ENCODE measurements around the gene LAMA3.

The LAMA3 gene

DNA sequence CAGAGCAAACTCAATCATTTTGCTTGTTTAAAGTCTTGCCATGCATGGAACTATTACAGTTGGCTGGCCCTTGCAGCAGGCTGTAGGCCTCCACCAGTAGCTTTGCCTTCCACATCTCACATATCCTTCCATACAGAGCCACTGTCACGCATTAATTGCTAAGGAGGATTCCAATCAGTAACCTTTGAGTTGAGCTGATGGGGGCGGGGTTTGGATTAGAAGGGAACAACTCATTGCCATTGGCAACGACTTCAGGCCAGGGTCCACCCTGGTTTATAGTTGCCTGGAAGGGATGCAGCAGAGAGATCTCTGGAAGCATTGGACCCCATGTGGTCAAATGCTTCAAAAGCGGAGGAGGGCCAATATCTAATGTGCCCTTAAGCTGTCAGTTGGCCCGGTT lies 262.0 kb downstream of the LAMA3 start:
- H3K36me3 ChIP-seq (ENCODE audit: control insufficient read depth, insufficient read depth, low read length), result no peaks in the 10 kb centered on the region
- no peak overlapping the region for H3K27ac ChIP-seq (ENCODE audit: insufficient read depth, low read depth, low read length, poor library complexity, severe bottlenecking)
- WGBS, 2 experiments, result 92 to 94% methylated on average over 5 of the region's 5 CpGs
- H3K4me1 ChIP-seq (ENCODE audit: control insufficient read depth, insufficient read depth, low read length), result peaks cover 10% of the 10 kb centered on the region
- H3K9me3 ChIP-seq (ENCODE audit: control insufficient read depth, low read length), result no peaks in the 10 kb centered on the region
- H3K27me3 ChIP-seq (ENCODE audit: control insufficient read depth, insufficient read depth, low read length, poor library complexity, severe bottlenecking), result no peaks in the 10 kb centered on the region
- no peak overlapping the region for H3K4me3 ChIP-seq (ENCODE audit: insufficient read depth, low read depth, low read length)

DNA sequence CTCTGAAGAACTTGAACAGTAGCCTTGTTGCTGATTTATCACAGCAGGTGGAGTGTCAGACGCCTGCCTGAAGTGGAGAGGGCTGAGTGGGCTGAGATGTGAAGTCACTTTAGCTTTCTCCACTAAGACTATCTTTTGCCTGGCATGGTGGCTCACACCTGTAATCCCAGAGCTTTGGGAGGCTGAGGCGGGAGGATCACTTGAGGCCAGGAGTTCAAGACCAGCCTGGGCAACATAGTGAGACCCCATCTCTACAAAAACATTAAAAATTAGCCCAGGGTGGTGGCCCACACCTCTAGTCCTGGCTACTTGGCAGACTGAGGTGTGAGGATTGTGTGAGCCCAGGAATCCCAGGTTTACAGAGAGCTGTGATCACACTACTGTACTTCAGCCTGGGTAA lies 264.7 kb downstream of the LAMA3 start:
- Histone ChIP-seq H3K36me3 (ENCODE audit: control insufficient read depth, insufficient read depth, low read length) (no peaks in the 10 kb centered on the region), H3K27me3 (ENCODE audit: control insufficient read depth, insufficient read depth, low read length, poor library complexity, severe bottlenecking) (no peaks in the 10 kb centered on the region), H3K4me1 (ENCODE audit: control insufficient read depth, insufficient read depth, low read length) (peaks cover 10% of the 10 kb centered on the region), H3K4me3 (ENCODE audit: insufficient read depth, low read depth, low read length) (no peak overlapping the region), H3K27ac (ENCODE audit: insufficient read depth, low read depth, low read length, poor library complexity, severe bottlenecking) (no peak overlapping the region), H3K9me3 (ENCODE audit: control insufficient read depth, low read length) (no peaks in the 10 kb centered on the region)
- 92 to 94% methylated on average over 2 of the region's 2 CpGs for WGBS, 2 experiments

DNA sequence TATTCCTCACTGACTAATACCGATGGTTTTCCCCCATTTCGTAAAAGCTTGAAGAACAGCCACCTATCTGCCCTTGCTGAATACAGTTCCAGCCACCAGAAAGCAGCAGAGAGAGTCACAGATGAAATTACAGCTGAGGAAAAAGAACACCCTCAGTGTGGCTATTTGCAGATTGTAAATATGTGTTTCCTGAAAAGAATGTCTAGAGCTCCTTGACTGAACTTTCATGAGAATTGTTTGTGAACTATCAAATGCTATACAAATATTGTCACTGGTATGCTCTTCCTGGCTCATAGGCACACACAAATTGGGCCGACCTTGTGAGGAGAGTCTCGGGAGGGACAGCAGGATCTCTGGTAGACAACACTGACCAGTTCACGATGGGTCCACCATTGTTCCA lies 267.2 kb downstream of the LAMA3 start:
- no peaks in the 10 kb centered on the region for H3K36me3 ChIP-seq (ENCODE audit: control insufficient read depth, insufficient read depth, low read length)
- WGBS, 2 experiments, result 94% methylated on average over 5 of the region's 5 CpGs
- H3K27ac ChIP-seq (ENCODE audit: insufficient read depth, low read depth, low read length, poor library complexity, severe bottlenecking), result no peak overlapping the region
- no peaks in the 10 kb centered on the region for H3K9me3 ChIP-seq (ENCODE audit: control insufficient read depth, low read length)
- no peak overlapping the region for H3K4me3 ChIP-seq (ENCODE audit: insufficient read depth, low read depth, low read length)
- H3K4me1 ChIP-seq (ENCODE audit: control insufficient read depth, insufficient read depth, low read length), result no peaks in the 10 kb centered on the region
- H3K27me3 ChIP-seq (ENCODE audit: control insufficient read depth, insufficient read depth, low read length, poor library complexity, severe bottlenecking), result no peaks in the 10 kb centered on the region

DNA sequence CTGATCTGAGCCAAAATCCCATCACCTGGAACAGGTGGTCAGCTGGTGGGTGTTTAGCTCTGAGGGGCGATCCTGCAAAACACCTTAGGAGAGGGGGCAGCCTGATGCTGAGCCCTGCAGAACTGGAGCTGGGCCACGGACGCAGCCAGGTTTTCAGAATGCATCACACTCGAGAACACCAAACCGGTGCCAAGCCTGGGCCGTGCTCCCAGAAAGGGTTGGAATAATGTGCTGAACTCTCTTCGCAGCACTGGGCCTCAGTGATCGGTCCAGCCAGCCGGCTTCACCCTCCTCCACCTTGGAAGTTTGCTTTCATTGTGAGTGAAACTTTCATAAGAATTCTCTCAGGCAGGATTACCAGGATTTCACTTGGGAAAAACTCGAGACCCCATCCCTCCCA lies 268.8 kb downstream of the LAMA3 start:
- Histone ChIP-seq H3K4me3 (ENCODE audit: insufficient read depth, low read depth, low read length) (no peak overlapping the region), H3K27ac (ENCODE audit: insufficient read depth, low read depth, low read length, poor library complexity, severe bottlenecking) (no peak overlapping the region), H3K9me3 (ENCODE audit: control insufficient read depth, low read length) (no peaks in the 10 kb centered on the region), H3K36me3 (ENCODE audit: control insufficient read depth, insufficient read depth, low read length) (no peaks in the 10 kb centered on the region), H3K27me3 (ENCODE audit: control insufficient read depth, insufficient read depth, low read length, poor library complexity, severe bottlenecking) (no peaks in the 10 kb centered on the region), H3K4me1 (ENCODE audit: control insufficient read depth, insufficient read depth, low read length) (no peaks in the 10 kb centered on the region)
- WGBS, 2 experiments, result 88 to 92% methylated on average over 10 of the region's 10 CpGs

DNA sequence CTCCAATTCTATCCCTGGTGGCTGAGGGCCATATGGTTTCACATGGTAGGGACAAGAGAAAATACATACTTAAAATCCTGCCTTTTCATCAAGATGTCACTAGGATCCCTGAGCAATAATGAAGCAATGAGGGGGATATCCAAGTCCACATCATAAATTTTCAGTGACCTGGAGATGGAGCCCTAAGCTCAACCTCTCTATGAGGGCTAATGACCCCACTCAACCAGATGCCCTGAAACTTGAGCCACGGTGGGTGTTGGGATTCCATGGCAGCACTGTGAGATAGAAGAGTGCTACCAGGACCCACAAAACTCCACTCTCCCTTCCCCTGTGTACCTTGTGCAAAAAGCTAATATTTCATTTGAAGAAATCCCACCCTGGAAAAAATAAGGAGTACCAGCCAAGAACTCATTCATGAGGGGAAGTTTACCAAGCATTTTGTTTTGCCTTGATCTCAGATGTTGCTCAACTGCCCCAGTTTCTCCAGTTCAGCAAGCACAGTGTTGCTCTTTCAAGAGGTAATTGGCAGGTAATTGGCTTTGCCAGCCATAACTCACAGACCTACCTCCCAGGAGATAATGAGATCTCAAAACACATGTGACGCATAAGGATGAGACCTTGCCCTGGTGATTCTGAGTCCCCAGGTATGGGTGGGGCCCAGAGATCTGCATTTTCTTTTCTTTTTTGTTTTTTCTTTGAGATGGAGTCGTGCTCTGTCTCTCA lies 274.4 kb downstream of the LAMA3 start:
- WGBS, 2 experiments, result 86 to 100% methylated on average over 3 of the region's 3 CpGs
- no peaks in the 10 kb centered on the region for H3K9me3 ChIP-seq (ENCODE audit: control insufficient read depth, low read length)
- no peak overlapping the region for H3K4me3 ChIP-seq (ENCODE audit: insufficient read depth, low read depth, low read length)
- no peak overlapping the region for H3K27ac ChIP-seq (ENCODE audit: insufficient read depth, low read depth, low read length, poor library complexity, severe bottlenecking)
- H3K4me1 ChIP-seq (ENCODE audit: control insufficient read depth, insufficient read depth, low read length), result no peaks in the 10 kb centered on the region
- no peaks in the 10 kb centered on the region for H3K36me3 ChIP-seq (ENCODE audit: control insufficient read depth, insufficient read depth, low read length)
- H3K27me3 ChIP-seq (ENCODE audit: control insufficient read depth, insufficient read depth, low read length, poor library complexity, severe bottlenecking), result no peaks in the 10 kb centered on the region

GRCh38 chr18:23964282-23965238 lies 275.3 kb downstream of the LAMA3 start:
- Histone ChIP-seq H3K4me3 (ENCODE audit: insufficient read depth, low read depth, low read length) (no peak overlapping the region), H3K27me3 (ENCODE audit: control insufficient read depth, insufficient read depth, low read length, poor library complexity, severe bottlenecking) (no peaks in the 10 kb centered on the region), H3K9me3 (ENCODE audit: control insufficient read depth, low read length) (no peaks in the 10 kb centered on the region), H3K27ac (ENCODE audit: insufficient read depth, low read depth, low read length, poor library complexity, severe bottlenecking) (no peak overlapping the region), H3K36me3 (ENCODE audit: control insufficient read depth, insufficient read depth, low read length) (no peaks in the 10 kb centered on the region), H3K4me1 (ENCODE audit: control insufficient read depth, insufficient read depth, low read length) (no peaks in the 10 kb centered on the region)
- WGBS, 2 experiments, result 93 to 95% methylated on average over 10 to 11 of the region's 11 CpGs

DNA sequence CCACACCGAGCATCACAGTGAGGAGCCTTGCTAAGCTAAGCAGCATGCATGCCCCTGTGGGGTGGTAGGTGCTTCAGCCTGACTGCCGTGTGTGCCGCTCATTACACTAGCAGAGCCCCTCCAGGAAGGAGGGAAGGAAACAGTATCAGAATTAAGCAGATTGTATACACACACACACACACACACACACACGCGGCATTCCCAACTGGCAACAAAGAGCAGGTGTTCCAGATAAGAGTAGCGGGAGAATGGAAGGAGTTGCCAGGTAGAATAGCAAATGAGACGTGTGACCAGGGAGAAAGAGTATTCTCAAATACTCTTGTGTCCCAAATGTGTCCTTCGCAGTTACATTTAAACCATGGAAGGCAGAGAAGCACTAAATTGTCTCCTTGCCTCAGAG lies 277.7 kb downstream of the LAMA3 start:
- H3K27ac ChIP-seq (ENCODE audit: insufficient read depth, low read depth, low read length, poor library complexity, severe bottlenecking), result no peak overlapping the region
- H3K4me3 ChIP-seq (ENCODE audit: insufficient read depth, low read depth, low read length), result no peak overlapping the region
- H3K36me3 ChIP-seq (ENCODE audit: control insufficient read depth, insufficient read depth, low read length), result no peaks in the 10 kb centered on the region
- H3K9me3 ChIP-seq (ENCODE audit: control insufficient read depth, low read length), result no peaks in the 10 kb centered on the region
- no peaks in the 10 kb centered on the region for H3K4me1 ChIP-seq (ENCODE audit: control insufficient read depth, insufficient read depth, low read length)
- WGBS, 2 experiments, result 97 to 98% methylated on average over 8 of the region's 8 CpGs
- H3K27me3 ChIP-seq (ENCODE audit: control insufficient read depth, insufficient read depth, low read length, poor library complexity, severe bottlenecking), result no peaks in the 10 kb centered on the region

GRCh38 chr18:23967321-23968089 lies 278.3 kb downstream of the LAMA3 start:
- no peaks in the 10 kb centered on the region for H3K4me1 ChIP-seq (ENCODE audit: control insufficient read depth, insufficient read depth, low read length)

GRCh38 chr18:23968638-23969604 lies 279.7 kb downstream of the LAMA3 start:
- 92 to 97% methylated on average over 4 of the region's 4 CpGs for WGBS, 2 experiments
- no peaks in the 10 kb centered on the region for H3K36me3 ChIP-seq (ENCODE audit: control insufficient read depth, insufficient read depth, low read length)
- no peaks in the 10 kb centered on the region for H3K9me3 ChIP-seq (ENCODE audit: control insufficient read depth, low read length)

More at GRCh38 chr18:23967321-23968089, 278.3 kb downstream of the LAMA3 start:
- no peaks in the 10 kb centered on the region for H3K36me3 ChIP-seq (ENCODE audit: control insufficient read depth, insufficient read depth, low read length)
- H3K27me3 ChIP-seq (ENCODE audit: control insufficient read depth, insufficient read depth, low read length, poor library complexity, severe bottlenecking), result no peaks in the 10 kb centered on the region
- 91 to 92% methylated on average over 9 of the region's 9 CpGs for WGBS, 2 experiments
- no peak overlapping the region for H3K27ac ChIP-seq (ENCODE audit: insufficient read depth, low read depth, low read length, poor library complexity, severe bottlenecking)
- H3K9me3 ChIP-seq (ENCODE audit: control insufficient read depth, low read length), result no peaks in the 10 kb centered on the region
- H3K4me3 ChIP-seq (ENCODE audit: insufficient read depth, low read depth, low read length), result no peak overlapping the region

More at GRCh38 chr18:23968638-23969604, 279.7 kb downstream of the LAMA3 start:
- H3K27ac ChIP-seq (ENCODE audit: insufficient read depth, low read depth, low read length, poor library complexity, severe bottlenecking), result no peak overlapping the region
- no peak overlapping the region for H3K4me3 ChIP-seq (ENCODE audit: insufficient read depth, low read depth, low read length)
- no peaks in the 10 kb centered on the region for H3K27me3 ChIP-seq (ENCODE audit: control insufficient read depth, insufficient read depth, low read length, poor library complexity, severe bottlenecking)
- no peaks in the 10 kb centered on the region for H3K4me1 ChIP-seq (ENCODE audit: control insufficient read depth, insufficient read depth, low read length)
